H1 (cell line): Measurements from ENCODE around the gene SLCO2A1. TPM values are rescaled to one million over a fixed set of nuclear protein-coding genes. Genes with fewer than 3 reads are reported as not detected.
A peak's percentile ranks its signal among the peaks of the same experiment; 100 is the strongest.

ENCODE experiments used
- CTCF ChIA-PET: fragments of 300-600 bp; sonication (Branson Sonifier 250); formaldehyde crosslinking; loops from one replicate; lab custom pipeline; 2021; ENCODE audit not compliant: partially characterized antibody; lab: Charles Lee
- POLR2A ChIA-PET: fragments of 300-600 bp; sonication (Branson Sonifier 250); formaldehyde crosslinking; loops from one replicate; lab custom pipeline; 2021; ENCODE audit warnings: inconsistent platforms; ENCODE audit not compliant: partially characterized antibody; lab: Charles Lee
- DNase-seq, 2 experiments: peaks; one replicate each; pipeline versions ENCODE4 v3.0.0 to v3.0.0-alpha.2; 2010 to 2022; ENCODE audit warnings: low spot score in 2 of 2, low read depth in 1 of 2, mixed read lengths in 1 of 2
- FAIRE-seq: peaks from 2 replicates; lab custom pipeline; 2011; peaks lifted over from hg19 to GRCh38; lab: Jason Lieb, UNC
- H2AFZ ChIP-seq: 2 replicates; pipeline ENCODE4 v1.8.1; 2012; ENCODE audit warnings: low read length, inconsistent platforms
- H2AK5ac ChIP-seq: 2 replicates; pipeline ENCODE4 v1.6.1; 2013; ENCODE audit warnings: low read depth, low read length
- H2BK120ac ChIP-seq: replicated peaks from 2 replicates; pipeline ENCODE3; 2013; ENCODE audit warnings: low read depth, low read length, inconsistent platforms
- H2BK12ac ChIP-seq: 2 replicates; pipeline ENCODE4 v1.6.1; 2013; ENCODE audit warnings: low read depth, low read length
- H2BK15ac ChIP-seq: 2 replicates; pipeline ENCODE4 v1.6.1; 2013; ENCODE audit warnings: low read length
- H2BK20ac ChIP-seq: 2 replicates; pipeline ENCODE4 v1.6.1; 2013; ENCODE audit warnings: low read length
- H2BK5ac ChIP-seq: 2 replicates; pipeline ENCODE4 v1.6.1; 2013; ENCODE audit warnings: low read depth, low read length
- H3K14ac ChIP-seq: 2 replicates; pipeline ENCODE4 v1.6.1; 2013; ENCODE audit warnings: inconsistent platforms; ENCODE audit not compliant: insufficient read length
- H3K18ac ChIP-seq: 2 replicates; pipeline ENCODE4 v1.6.1; 2013; ENCODE audit warnings: low read length; ENCODE audit errors: extremely low read depth
- H3K23ac ChIP-seq: 2 replicates; pipeline ENCODE4 v1.6.1; 2013; ENCODE audit warnings: inconsistent platforms; ENCODE audit not compliant: insufficient read length
- H3K23me2 ChIP-seq: 2 replicates; pipeline ENCODE4 v1.6.1; 2013; ENCODE audit warnings: low read depth, low read length
- H3K27ac ChIP-seq: 2 replicates; pipeline ENCODE4 v1.6.1; 2011; ENCODE audit warnings: low read depth, low read length, inconsistent platforms
- H3K27me3 ChIP-seq, 4 experiments: replicated peaks in 1 of 4; 1 replicate in 1 of 4; 2 replicates in 3 of 4; pipeline versions ENCODE4 v1.6.1 to v1.8.1; 2011 to 2013; ENCODE audit warnings: low read length in 3 of 4, mild to moderate bottlenecking in 3 of 4, inconsistent platforms in 2 of 4, mixed read lengths in 2 of 4, moderate library complexity in 1 of 4; ENCODE audit not compliant: control insufficient read depth in 3 of 4, insufficient read depth in 3 of 4; ENCODE audit errors: extremely low read depth in 1 of 4
- H3K36me3 ChIP-seq, 4 experiments: 2 replicates each; pipeline versions ENCODE4 v1.6.1 to v1.8.1; 2011 to 2013; ENCODE audit warnings: mild to moderate bottlenecking in 4 of 4, low read length in 3 of 4, moderate library complexity in 2 of 4, control low read depth in 1 of 4, inconsistent platforms in 1 of 4; ENCODE audit not compliant: insufficient read depth in 4 of 4, control insufficient read depth in 2 of 4
- H3K4ac ChIP-seq: replicated peaks from 2 replicates; pipeline ENCODE3; 2013; ENCODE audit warnings: low read length, low read depth, mixed read lengths, inconsistent platforms; ENCODE audit not compliant: insufficient read length
- H3K4me1 ChIP-seq, 4 experiments: replicated peaks in 1 of 4; 1 replicate in 1 of 4; 2 replicates in 3 of 4; pipeline versions ENCODE4 v1.6.1 to v1.8.1; 2011 to 2013; ENCODE audit warnings: low read length in 3 of 4, inconsistent platforms in 2 of 4, mixed read lengths in 1 of 4; ENCODE audit not compliant: insufficient read depth in 4 of 4, control insufficient read depth in 3 of 4
- H3K4me2 ChIP-seq, 2 experiments: 2 replicates each; pipeline versions ENCODE4 v1.6.1 to v1.8.1; 2011 to 2013; ENCODE audit warnings: low read depth in 2 of 2, low read length in 2 of 2, control low read depth in 1 of 2, inconsistent platforms in 1 of 2, mild to moderate bottlenecking in 1 of 2; ENCODE audit not compliant: insufficient read depth in 1 of 2
- H3K4me3 ChIP-seq, 4 experiments: fragments of 200-600, 300-600 bp in 1 of 4; sonication (generic), shearing (Covaris generic), sonication (Bioruptor Twin) in 1 of 4; 2 replicates each; pipeline versions ENCODE4 v1.5.1 to v1.8.1; 2011 to 2016; ENCODE audit warnings: low read length in 4 of 4, low read depth in 3 of 4, control low read depth in 2 of 4, inconsistent platforms in 2 of 4, mild to moderate bottlenecking in 2 of 4, mixed read lengths in 1 of 4, moderate library complexity in 1 of 4; ENCODE audit not compliant: insufficient read depth in 2 of 4; ENCODE audit errors: extremely low read depth in 1 of 4
- H3K56ac ChIP-seq: replicated peaks from 2 replicates; pipeline ENCODE3; 2013; ENCODE audit warnings: low read depth, mild to moderate bottlenecking, mixed read lengths, low read length, inconsistent platforms; ENCODE audit not compliant: insufficient read length
- H3K79me1 ChIP-seq: 2 replicates; pipeline ENCODE4 v1.6.1; 2013; ENCODE audit warnings: low read depth, low read length, control low read depth
- H3K79me2 ChIP-seq, 2 experiments: 2 replicates each; pipeline versions ENCODE4 v1.6.1 to v1.8.1; 2012 to 2013; ENCODE audit warnings: low read length in 2 of 2, mild to moderate bottlenecking in 2 of 2, inconsistent platforms in 1 of 2; ENCODE audit not compliant: insufficient read depth in 2 of 2, control insufficient read depth in 1 of 2
- H3K9ac ChIP-seq, 4 experiments: replicated peaks in 1 of 4; 1 replicate in 1 of 4; 2 replicates in 3 of 4; pipeline versions ENCODE4 v1.6.1 to v1.8.1; 2011 to 2013; ENCODE audit warnings: low read depth in 3 of 4, low read length in 3 of 4, control low read depth in 2 of 4, mild to moderate bottlenecking in 2 of 4, moderate library complexity in 2 of 4, inconsistent platforms in 1 of 4; ENCODE audit errors: extremely low read depth in 1 of 4
- H3K9me3 ChIP-seq, 2 experiments: 2 replicates each; pipeline versions ENCODE4 v1.6.1 to v1.8.1; 2012 to 2013; ENCODE audit warnings: mild to moderate bottlenecking in 2 of 2, moderate library complexity in 2 of 2, control low read depth in 1 of 2, inconsistent platforms in 1 of 2, low read depth in 1 of 2, low read length in 1 of 2, mixed read lengths in 1 of 2; ENCODE audit not compliant: insufficient read depth in 2 of 2
- H4K20me1 ChIP-seq, 2 experiments: replicated peaks in 1 of 2; 2 replicates each; pipeline versions ENCODE3 to v1.8.1; 2011 to 2013; ENCODE audit warnings: inconsistent platforms in 2 of 2, low read length in 2 of 2, mild to moderate bottlenecking in 1 of 2; ENCODE audit not compliant: insufficient read depth in 2 of 2, control insufficient read depth in 1 of 2
- H4K5ac ChIP-seq: 2 replicates; pipeline ENCODE4 v1.6.1; 2013; ENCODE audit warnings: low read length, low read depth, mixed read lengths, inconsistent platforms; ENCODE audit not compliant: insufficient read length
- H4K8ac ChIP-seq: 2 replicates; pipeline ENCODE4 v1.8.0; 2013; ENCODE audit warnings: mild to moderate bottlenecking, moderate library complexity, low read length, inconsistent platforms; ENCODE audit not compliant: insufficient read depth; ENCODE audit errors: extremely low read depth
- H4K91ac ChIP-seq: replicated peaks from 2 replicates; pipeline ENCODE3; 2013; ENCODE audit warnings: low read length, mixed read lengths, inconsistent platforms; ENCODE audit not compliant: insufficient read length
- RAD21 ChIP-seq, 2 experiments: IDR thresholded peaks in 1 of 2; conservative IDR thresholded peaks in 1 of 2; 2 replicates each; pipeline ENCODE4 v1.6.1; 2011; ENCODE audit warnings: low read depth in 2 of 2, low read length in 2 of 2, improper control_type of control experiment in 1 of 2, inconsistent platforms in 1 of 2, mild to moderate bottlenecking in 1 of 2, moderate library complexity in 1 of 2
- WGBS, 2 experiments: shearing (Covaris generic) in 1 of 2; methylation state at CpG; one replicate each; pipeline versions ENCODE4 v1.1.6 to v1.1.7; 2013 to 2015; ENCODE audit warnings: low lambda C conversion rate in 2 of 2, mixed read lengths in 2 of 2, inconsistent platforms in 1 of 2, low coverage in 1 of 2, missing lambda C conversion rate in 1 of 2; ENCODE audit not compliant: insufficient replicate concordance in 2 of 2, insufficient coverage in 1 of 2, insufficient read length in 1 of 2; ENCODE audit errors: extremely low coverage in 1 of 2, missing lambda C conversion rate in 1 of 2; 5-methylcytosine and 5-hydroxymethylcytosine counted together
- polyA plus RNA-seq, 7 experiments: library from polyadenylated mRNA; depleted of rRNA in 3 of 7; stranded (reverse) in 5 of 7; unstranded in 2 of 7; fragments of >200 nt in 5 of 7; fragments of 200-250 nt in 2 of 7; gene quantifications; 1 replicate in 5 of 7; 2 replicates in 1 of 7; 4 replicates in 1 of 7; pipeline versions ENCODE4 v1.2.1 to v1.2.3, GENCODE V29; 2011 to 2013; ENCODE audit warnings: missing spikeins in 2 of 7, mixed read lengths in 2 of 7
- total RNA-seq: library from RNA; stranded (reverse); fragmentation: NEBNext Ultra II Directional; extraction: Animal tissue kit (Norgen Biotek cat#: 25700); gene quantifications from 2 replicates; pipeline ENCODE4 v1.2.1, GENCODE V29; 2021
- TF ChIP-seq, protein P1 (sequence below): IDR thresholded peaks from 2 replicates; pipeline ENCODE4 v1.6.1; 2012; ENCODE audit warnings: low read length, inconsistent platforms
- TF ChIP-seq, protein P2 (sequence below), 3 experiments: IDR thresholded peaks; 1 replicate in 2 of 3; 2 replicates in 1 of 3; pipeline versions ENCODE4 v1.5.1 to v1.6.1; 2011; ENCODE audit warnings: low read length in 3 of 3, mild to moderate bottlenecking in 3 of 3, inconsistent platforms in 2 of 3, low read depth in 1 of 3, moderate library complexity in 1 of 3; ENCODE audit not compliant: insufficient read depth in 1 of 3; ENCODE audit errors: control extremely low read depth in 1 of 3

SLCO2A1 gene
- total and polyA plus RNA-seq, 2 of the 8 experiments (the other 6 are each of a cell fraction or from before 2014, with no cell fraction given) = 1.1 to 2.3 TPM

DNA sequence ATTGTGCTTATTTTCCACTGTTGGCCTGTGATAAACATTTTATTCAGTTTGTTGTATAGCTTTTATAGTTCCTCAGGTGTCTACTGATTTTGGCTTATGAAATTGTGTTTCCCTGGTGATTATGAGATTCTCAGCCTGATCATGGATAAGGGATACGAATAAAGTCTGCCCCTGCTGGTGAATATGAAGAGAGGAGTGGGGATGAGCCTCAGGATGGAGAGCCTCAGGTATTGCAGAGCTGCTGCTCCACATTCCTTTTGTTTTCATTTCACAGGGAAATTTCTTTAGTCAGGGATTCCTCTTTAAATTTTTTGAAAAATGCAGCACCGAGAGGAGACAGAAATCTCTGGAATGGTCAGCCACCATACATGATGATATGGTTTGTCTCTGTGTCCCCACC is 119.3 kb downstream of the SLCO2A1 start:
- no peak overlapping the region for H3K9ac ChIP-seq
- H3K79me1 ChIP-seq = no peaks in the 10 kb centered on the region
- H2AFZ ChIP-seq = no peak overlapping the region
- no peak overlapping the region for H3K4me2 ChIP-seq
- ChIA-PET POLR2A (no interaction called here), CTCF (interaction anchor here (0.6 to 2.6 kb wide), 20 partner anchors 9 to 456 kb away, joined by 3 to 9 read pairs (median 4); no protein-coding TSS in a partner anchor)
- H3K79me2 ChIP-seq = no peaks in the 10 kb centered on the region
- peak; percentile 9 to 20; a peak in 2 of 4 replicates for TF ChIP-seq RAD21 (IDR thresholded peaks at IDR 0.05 in 1 of 2, conservative IDR thresholded peaks at IDR 0.05 in 1 of 2; ENCODE audit: low read depth in 2 of 2, low read length in 2 of 2)
- TF ChIP-seq, protein P1, sequence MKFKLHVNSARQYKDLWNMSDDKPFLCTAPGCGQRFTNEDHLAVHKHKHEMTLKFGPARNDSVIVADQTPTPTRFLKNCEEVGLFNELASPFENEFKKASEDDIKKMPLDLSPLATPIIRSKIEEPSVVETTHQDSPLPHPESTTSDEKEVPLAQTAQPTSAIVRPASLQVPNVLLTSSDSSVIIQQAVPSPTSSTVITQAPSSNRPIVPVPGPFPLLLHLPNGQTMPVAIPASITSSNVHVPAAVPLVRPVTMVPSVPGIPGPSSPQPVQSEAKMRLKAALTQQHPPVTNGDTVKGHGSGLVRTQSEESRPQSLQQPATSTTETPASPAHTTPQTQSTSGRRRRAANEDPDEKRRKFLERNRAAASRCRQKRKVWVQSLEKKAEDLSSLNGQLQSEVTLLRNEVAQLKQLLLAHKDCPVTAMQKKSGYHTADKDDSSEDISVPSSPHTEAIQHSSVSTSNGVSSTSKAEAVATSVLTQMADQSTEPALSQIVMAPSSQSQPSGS = no peak
- TF ChIP-seq, protein P2, sequence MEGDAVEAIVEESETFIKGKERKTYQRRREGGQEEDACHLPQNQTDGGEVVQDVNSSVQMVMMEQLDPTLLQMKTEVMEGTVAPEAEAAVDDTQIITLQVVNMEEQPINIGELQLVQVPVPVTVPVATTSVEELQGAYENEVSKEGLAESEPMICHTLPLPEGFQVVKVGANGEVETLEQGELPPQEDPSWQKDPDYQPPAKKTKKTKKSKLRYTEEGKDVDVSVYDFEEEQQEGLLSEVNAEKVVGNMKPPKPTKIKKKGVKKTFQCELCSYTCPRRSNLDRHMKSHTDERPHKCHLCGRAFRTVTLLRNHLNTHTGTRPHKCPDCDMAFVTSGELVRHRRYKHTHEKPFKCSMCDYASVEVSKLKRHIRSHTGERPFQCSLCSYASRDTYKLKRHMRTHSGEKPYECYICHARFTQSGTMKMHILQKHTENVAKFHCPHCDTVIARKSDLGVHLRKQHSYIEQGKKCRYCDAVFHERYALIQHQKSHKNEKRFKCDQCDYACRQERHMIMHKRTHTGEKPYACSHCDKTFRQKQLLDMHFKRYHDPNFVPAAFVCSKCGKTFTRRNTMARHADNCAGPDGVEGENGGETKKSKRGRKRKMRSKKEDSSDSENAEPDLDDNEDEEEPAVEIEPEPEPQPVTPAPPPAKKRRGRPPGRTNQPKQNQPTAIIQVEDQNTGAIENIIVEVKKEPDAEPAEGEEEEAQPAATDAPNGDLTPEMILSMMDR (IDR thresholded peaks at IDR 0.05; ENCODE audit: control extremely low read depth in 1 of 3, insufficient read depth in 1 of 3, low read depth in 1 of 3, low read length in 3 of 3) = peak; percentile 9 to 60 (median 18); a peak in 3 of 4 replicates
- H3K27ac ChIP-seq = no peak overlapping the region
- DNase-seq (no peak), FAIRE-seq (peak; percentile 91)
- no peaks in the 10 kb centered on the region for H3K23me2 ChIP-seq
- no peak overlapping the region for H3K4me3 ChIP-seq
- H3K9me3 ChIP-seq = no peaks in the 10 kb centered on the region; a peak in 1 of 4 replicates
- H2BK120ac ChIP-seq = no peak overlapping the region
- H4K20me1 ChIP-seq = no peaks in the 10 kb centered on the region
- no peak overlapping the region for H2BK5ac ChIP-seq
- no peak overlapping the region for H3K23ac ChIP-seq
- no peak overlapping the region for H4K5ac ChIP-seq
- H4K8ac ChIP-seq = no peak overlapping the region
- H3K36me3 ChIP-seq = no peaks in the 10 kb centered on the region
- no peak overlapping the region for H2BK20ac ChIP-seq
- no peak overlapping the region for H3K56ac ChIP-seq
- H3K4ac ChIP-seq = no peak overlapping the region
- H2BK12ac ChIP-seq = no peak overlapping the region
- no peaks in the 10 kb centered on the region for H3K27me3 ChIP-seq
- WGBS, 2 experiments = 78% methylated on average over 2 of the region's 2 CpGs; no CpG with 5 or more reads in 1 of the 2 experiments
- no peak overlapping the region for H2BK15ac ChIP-seq
- H3K14ac ChIP-seq = no peak overlapping the region
- H3K18ac ChIP-seq = no peak overlapping the region
- H3K4me1 ChIP-seq = no peaks in the 10 kb centered on the region
- H2AK5ac ChIP-seq = no peak overlapping the region
- H4K91ac ChIP-seq = no peak overlapping the region
